HepG2 (cell line): ENCODE results near the gene COX7A2L. TPM values are rescaled to one million over a fixed set of nuclear protein-coding genes. Genes with fewer than 3 reads are reported as not detected.

Experiments used
- BCL3 ChIP-seq: sonication (generic); formaldehyde crosslinking; IDR thresholded peaks from 2 replicates; pipeline ENCODE4 v1.5.1; 2020; ENCODE audit warnings: mild to moderate bottlenecking, missing genetic modification reagents, moderate library complexity
- ELF4 ChIP-seq: sonication (generic); formaldehyde crosslinking; IDR thresholded peaks from 2 replicates; pipeline ENCODE4 v1.5.0; 2020; ENCODE audit warnings: missing genetic modification reagents, mild to moderate bottlenecking, moderate library complexity, borderline replicate concordance
- MYC ChIP-seq: sonication (generic); formaldehyde crosslinking; IDR thresholded peaks from 2 replicates; pipeline ENCODE4 v1.9.0; 2021; ENCODE audit warnings: missing genetic modification reagents, borderline replicate concordance
- NONO ChIP-seq, 2 experiments: fragments of 450-650 bp in 1 of 2; sonication (generic) in 1 of 2; formaldehyde crosslinking in 1 of 2; IDR thresholded peaks in 1 of 2; conservative IDR thresholded peaks in 1 of 2; 2 replicates each; pipeline versions ENCODE4 v1.6.1 to v1.8.0; 2017 to 2022; ENCODE audit warnings: mild to moderate bottlenecking in 1 of 2, missing genetic modification reagents in 1 of 2, moderate library complexity in 1 of 2
- PBX2 ChIP-seq: IDR thresholded peaks from 2 replicates; pipeline ENCODE4 v1.6.1; 2016; ENCODE audit warnings: control low read depth
- REST ChIP-seq, 2 experiments: IDR thresholded peaks; 2 replicates each; pipeline ENCODE4 v1.6.1; 2011 to 2012; ENCODE audit warnings: low read length in 2 of 2, borderline replicate concordance in 1 of 2, low read depth in 1 of 2, mild to moderate bottlenecking in 1 of 2, moderate library complexity in 1 of 2
- SKI ChIP-seq: fragments of 450-650 bp; IDR thresholded peaks from one replicate; pipeline ENCODE4 v1.6.1; 2018; ENCODE audit warnings: mild to moderate bottlenecking; ENCODE audit not compliant: partially characterized antibody
- TAF1 ChIP-seq: sonication (generic); formaldehyde crosslinking; IDR thresholded peaks from 2 replicates; pipeline ENCODE4 v1.4.0; 2020; ENCODE audit warnings: missing genetic modification reagents
- ZFP36L1 ChIP-seq: sonication (generic); formaldehyde crosslinking; IDR thresholded peaks from 2 replicates; pipeline ENCODE4 v1.8.0; 2022; ENCODE audit warnings: mild to moderate bottlenecking, missing genetic modification reagents, moderate library complexity
- ZNF207 ChIP-seq: fragments of 450-650 bp; IDR thresholded peaks from 2 replicates; pipeline ENCODE4 v1.6.1; 2016; ENCODE audit warnings: antibody characterized with exemption, borderline replicate concordance
- ZNF335 ChIP-seq: sonication (generic); formaldehyde crosslinking; IDR thresholded peaks from 2 replicates; pipeline ENCODE4 v1.4.0; 2020; ENCODE audit warnings: missing genetic modification reagents
- ZNF598 ChIP-seq: sonication (generic); formaldehyde crosslinking; IDR thresholded peaks from 2 replicates; pipeline ENCODE4 v1.5.1; 2020; ENCODE audit warnings: mild to moderate bottlenecking, missing genetic modification reagents, borderline replicate concordance
- ZNF660 ChIP-seq: sonication (generic); formaldehyde crosslinking; IDR thresholded peaks from 2 replicates; pipeline ENCODE4 v1.5.1; 2020; ENCODE audit warnings: mild to moderate bottlenecking, low read depth, missing genetic modification reagents, borderline replicate concordance
- ZNF772 ChIP-seq: sonication (generic); formaldehyde crosslinking; IDR thresholded peaks from 2 replicates; pipeline ENCODE4 v1.5.0; 2020; ENCODE audit warnings: mild to moderate bottlenecking, missing genetic modification reagents
- polyA plus RNA-seq, 8 experiments: library from polyadenylated mRNA; depleted of rRNA in 3 of 8; stranded (reverse) in 7 of 8; unstranded in 1 of 8; fragments of >200 nt; fragmentation: Illumina TruSeq in 4 of 8; extraction: Trizol in 4 of 8; gene quantifications; 2 replicates each; pipeline versions ENCODE4 v1.2.1 to v1.2.3, GENCODE V29; 2011 to 2016; ENCODE audit warnings: low read depth in 4 of 8, missing spikeins in 1 of 8, mixed read lengths in 1 of 8; ENCODE audit not compliant: insufficient read depth in 1 of 8
- total RNA-seq, 5 experiments: library from RNA; depleted of rRNA; stranded (reverse); fragments of >200 nt; fragmentation: Illumina TruSeq; extraction: Trizol; gene quantifications; 2 replicates each; pipeline ENCODE4 v1.2.3, GENCODE V29; 2016; ENCODE audit warnings: low read depth in 1 of 5
- TF ChIP-seq, protein P1 (sequence below): IDR thresholded peaks from 2 replicates; pipeline ENCODE4 v1.6.1; 2016; ENCODE audit warnings: missing compliant biosample characterization, missing genetic modification reagents, borderline replicate concordance
- TF ChIP-seq, protein P2 (sequence below): sonication (generic); formaldehyde crosslinking; IDR thresholded peaks from 2 replicates; pipeline ENCODE4 v1.4.0; 2020; ENCODE audit warnings: mild to moderate bottlenecking, missing genetic modification reagents
- TF ChIP-seq, protein P3 (sequence below): sonication (generic); formaldehyde crosslinking; conservative IDR thresholded peaks from 2 replicates; pipeline ENCODE4 v1.8.0; 2022; ENCODE audit warnings: mild to moderate bottlenecking, moderate library complexity, missing genetic modification reagents

The COX7A2L gene
- total and polyA plus RNA-seq, 2 of the 13 experiments (the other 11 are each of a cell fraction or from before 2014, with no cell fraction given): 155 to 201 TPM

- TF ChIP-seq BCL3 (CRISPR knock-in tag) (0 out of 2 replicates have a peak, but pooled peaks have one; percentile 14), SKI (no peak), ELF4 (no peak), ZNF598 (CRISPR knock-in tag) (no peak), ZNF772 (no peak), ZNF660 (CRISPR knock-in tag) (no peak), MYC (CRISPR knock-in tag) (no peak), REST (IDR thresholded peaks at IDR 0.05; ENCODE audit: borderline replicate concordance in 1 of 2, low read depth in 1 of 2, low read length in 2 of 2) (no peak), PBX2 (no peak), NONO (IDR thresholded peaks at IDR 0.05) (no peak), NONO (CRISPR knock-in tag; conservative IDR thresholded peaks at IDR 0.05) (0 out of 2 replicates have a peak, but pooled peaks have one; percentile 46), TAF1 (CRISPR knock-in tag) (no peak), ZNF207 (no peak), ZNF335 (CRISPR knock-in tag) (peak; percentile 45), ZFP36L1 (CRISPR knock-in tag) (no peak)
- TF ChIP-seq, protein P1, sequence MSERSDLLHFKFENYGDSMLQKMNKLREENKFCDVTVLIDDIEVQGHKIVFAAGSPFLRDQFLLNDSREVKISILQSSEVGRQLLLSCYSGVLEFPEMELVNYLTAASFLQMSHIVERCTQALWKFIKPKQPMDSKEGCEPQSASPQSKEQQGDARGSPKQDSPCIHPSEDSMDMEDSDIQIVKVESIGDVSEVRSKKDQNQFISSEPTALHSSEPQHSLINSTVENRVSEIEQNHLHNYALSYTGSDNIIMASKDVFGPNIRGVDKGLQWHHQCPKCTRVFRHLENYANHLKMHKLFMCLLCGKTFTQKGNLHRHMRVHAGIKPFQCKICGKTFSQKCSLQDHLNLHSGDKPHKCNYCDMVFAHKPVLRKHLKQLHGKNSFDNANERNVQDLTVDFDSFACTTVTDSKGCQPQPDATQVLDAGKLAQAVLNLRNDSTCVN (CRISPR knock-in tag): no peak
- TF ChIP-seq, protein P2, sequence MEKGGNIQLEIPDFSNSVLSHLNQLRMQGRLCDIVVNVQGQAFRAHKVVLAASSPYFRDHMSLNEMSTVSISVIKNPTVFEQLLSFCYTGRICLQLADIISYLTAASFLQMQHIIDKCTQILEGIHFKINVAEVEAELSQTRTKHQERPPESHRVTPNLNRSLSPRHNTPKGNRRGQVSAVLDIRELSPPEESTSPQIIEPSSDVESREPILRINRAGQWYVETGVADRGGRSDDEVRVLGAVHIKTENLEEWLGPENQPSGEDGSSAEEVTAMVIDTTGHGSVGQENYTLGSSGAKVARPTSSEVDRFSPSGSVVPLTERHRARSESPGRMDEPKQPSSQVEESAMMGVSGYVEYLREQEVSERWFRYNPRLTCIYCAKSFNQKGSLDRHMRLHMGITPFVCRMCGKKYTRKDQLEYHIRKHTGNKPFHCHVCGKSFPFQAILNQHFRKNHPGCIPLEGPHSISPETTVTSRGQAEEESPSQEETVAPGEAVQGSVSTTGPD (CRISPR knock-in tag): no peak
- TF ChIP-seq, protein P3, sequence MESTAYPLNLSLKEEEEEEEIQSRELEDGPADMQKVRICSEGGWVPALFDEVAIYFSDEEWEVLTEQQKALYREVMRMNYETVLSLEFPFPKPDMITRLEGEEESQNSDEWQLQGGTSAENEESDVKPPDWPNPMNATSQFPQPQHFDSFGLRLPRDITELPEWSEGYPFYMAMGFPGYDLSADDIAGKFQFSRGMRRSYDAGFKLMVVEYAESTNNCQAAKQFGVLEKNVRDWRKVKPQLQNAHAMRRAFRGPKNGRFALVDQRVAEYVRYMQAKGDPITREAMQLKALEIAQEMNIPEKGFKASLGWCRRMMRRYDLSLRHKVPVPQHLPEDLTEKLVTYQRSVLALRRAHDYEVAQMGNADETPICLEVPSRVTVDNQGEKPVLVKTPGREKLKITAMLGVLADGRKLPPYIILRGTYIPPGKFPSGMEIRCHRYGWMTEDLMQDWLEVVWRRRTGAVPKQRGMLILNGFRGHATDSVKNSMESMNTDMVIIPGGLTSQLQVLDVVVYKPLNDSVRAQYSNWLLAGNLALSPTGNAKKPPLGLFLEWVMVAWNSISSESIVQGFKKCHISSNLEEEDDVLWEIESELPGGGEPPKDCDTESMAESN (CRISPR knock-in tag): no peak
Observed at GRCh38 chr2:42337846-42338566, 23.0 kb downstream of the COX7A2L start (continued).
